Epithelial cell of prostate (primary cell): Measurements from ENCODE around the gene SMARCAL1.

ENCODE experiments used
- DNase-seq: peaks from one replicate; pipeline ENCODE4 v3.0.0-alpha.2; 2011; ENCODE audit warnings: low read depth, low spot score
- H3K27ac ChIP-seq: fragments of 450-650 bp; 2 replicates; pipeline ENCODE4 v1.5.1; 2017; ENCODE audit warnings: mild to moderate bottlenecking

The SMARCAL1 gene

GRCh38 chr2:216425008-216425787 lies 12.9 kb downstream of the SMARCAL1 start:
- H3K27ac ChIP-seq: no peak overlapping the region
- DNase-seq: no peak

DNA sequence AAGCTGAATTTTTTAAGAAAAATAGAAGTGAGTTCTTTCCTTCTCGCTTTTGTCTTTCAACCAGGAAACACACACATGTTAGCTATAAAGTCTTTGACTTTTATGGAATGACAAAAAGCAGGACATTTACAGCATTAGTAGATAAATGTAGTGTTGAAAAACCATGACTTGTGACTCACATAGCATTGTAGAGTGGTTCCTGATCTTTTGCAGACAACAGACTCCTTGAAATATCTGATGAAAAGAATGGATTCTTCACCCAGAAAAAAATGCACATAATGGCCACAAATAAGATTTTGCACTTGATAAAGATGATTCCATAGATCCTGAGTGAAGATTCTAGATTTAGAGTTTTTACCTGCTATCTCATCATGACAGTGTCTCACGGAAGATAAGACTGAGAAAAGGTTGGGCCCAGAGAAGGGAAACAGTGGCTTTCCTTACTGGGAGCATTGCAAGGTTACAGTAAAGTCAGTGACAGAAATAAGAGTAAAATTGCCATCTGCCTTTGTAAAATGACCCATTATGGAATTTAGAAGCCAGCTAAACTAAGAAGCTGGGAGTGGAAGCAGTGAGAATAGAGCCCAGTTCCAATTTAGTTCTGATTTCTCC lies 14.0 kb downstream of the SMARCAL1 start:
- no peak for DNase-seq
- H3K27ac ChIP-seq: no peak overlapping the region

- DNase-seq: no peak
- H3K27ac ChIP-seq: no peak overlapping the region
Observed at GRCh38 chr2:216426938-216427337, 14.7 kb downstream of the SMARCAL1 start.

DNA sequence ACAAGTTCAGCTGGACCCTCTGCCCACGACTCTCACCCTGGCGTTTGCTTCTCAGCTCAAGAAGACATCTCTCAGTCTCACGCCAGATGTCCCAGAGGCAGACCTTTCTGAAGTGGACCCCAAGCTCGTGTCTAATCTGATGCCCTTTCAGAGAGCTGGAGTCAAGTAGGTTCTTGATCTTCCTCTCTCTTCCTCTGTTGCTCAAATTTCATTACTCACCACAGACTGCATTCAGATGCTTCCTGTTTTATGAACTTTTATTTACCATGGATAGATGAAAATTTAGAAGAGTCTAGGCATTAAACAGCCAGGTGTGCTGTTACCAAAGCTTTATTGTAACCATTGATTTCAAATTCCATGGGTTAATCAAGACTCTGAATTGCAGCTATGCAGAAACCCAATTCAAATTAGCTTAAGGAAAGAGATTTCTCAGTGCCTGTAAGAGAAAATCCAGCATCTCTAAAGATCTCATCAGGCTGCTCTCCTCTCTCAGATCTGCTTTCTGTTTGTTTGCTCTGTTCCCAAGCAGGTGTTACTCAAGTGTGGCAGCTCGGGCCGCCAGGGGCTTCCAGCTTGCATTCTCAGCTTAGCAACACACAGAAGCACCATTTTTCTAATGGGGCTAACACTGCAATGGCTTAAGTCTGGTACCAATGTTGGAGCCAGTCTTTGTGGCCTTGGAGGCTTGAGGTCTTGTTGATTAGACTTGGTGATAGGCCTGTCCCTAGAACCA lies 16.5 kb downstream of the SMARCAL1 start:
- no peak for DNase-seq
- H3K27ac ChIP-seq: no peak overlapping the region

- no peak for DNase-seq
- H3K27ac ChIP-seq: no peak overlapping the region
Observed at GRCh38 chr2:216429428-216429827, 17.1 kb downstream of the SMARCAL1 start.

DNA sequence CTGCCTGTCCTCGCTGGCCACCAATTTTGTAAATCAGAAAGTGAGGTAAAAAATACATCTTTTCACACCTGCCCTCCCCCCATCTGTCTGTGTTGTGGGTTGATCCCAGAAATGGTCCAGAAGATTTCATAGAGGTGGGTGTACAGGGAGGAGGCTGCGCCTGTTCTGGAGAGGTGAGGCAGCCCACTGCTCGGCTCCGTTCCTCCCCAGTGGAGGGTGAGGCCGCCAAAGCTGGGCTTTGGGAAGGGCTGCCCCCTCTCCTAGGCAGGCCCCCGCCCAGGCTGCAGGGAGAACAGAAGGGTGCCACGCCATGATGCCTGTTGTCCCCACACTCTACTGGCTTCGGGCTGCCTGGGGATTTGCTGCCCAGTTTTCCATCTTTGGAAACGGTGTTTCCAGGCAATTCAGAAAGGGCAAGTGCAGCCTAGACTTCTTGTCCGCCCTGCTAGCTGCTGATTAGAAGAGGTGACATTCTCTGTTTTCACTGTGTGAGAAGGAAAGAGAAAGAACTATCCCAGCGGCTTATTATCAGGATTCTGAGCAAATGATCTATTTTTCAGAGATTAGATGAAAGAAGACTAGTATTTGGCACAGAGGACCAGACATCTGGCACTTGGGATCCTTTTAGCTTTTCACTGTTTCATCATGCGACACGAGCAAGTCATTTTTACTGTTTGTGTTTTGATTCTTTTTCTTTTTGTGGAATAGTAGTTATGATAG lies 18.7 kb downstream of the SMARCAL1 start:
- no peak overlapping the region for H3K27ac ChIP-seq
- no peak for DNase-seq

DNA sequence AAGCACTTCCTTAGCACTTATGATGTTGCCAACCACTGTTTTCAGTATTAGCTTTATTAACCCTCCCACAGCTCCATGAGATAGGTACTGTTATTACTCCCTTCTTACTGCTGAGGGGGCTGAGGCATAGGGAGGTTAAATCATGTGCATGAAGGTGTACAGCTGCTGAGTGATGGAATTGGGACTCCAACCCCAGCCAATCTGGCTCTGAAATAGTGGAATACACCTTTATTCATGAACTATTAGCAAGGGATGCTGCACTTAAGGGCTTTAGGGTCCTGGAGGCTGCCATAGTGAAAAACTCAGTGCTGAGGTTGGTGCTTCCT lies 19.2 kb downstream of the SMARCAL1 start:
- DNase-seq: no peak
- no peak overlapping the region for H3K27ac ChIP-seq

- H3K27ac ChIP-seq: no peak overlapping the region
- no peak for DNase-seq
Observed at GRCh38 chr2:216436383-216436782, 24.1 kb downstream of the SMARCAL1 start.

DNA sequence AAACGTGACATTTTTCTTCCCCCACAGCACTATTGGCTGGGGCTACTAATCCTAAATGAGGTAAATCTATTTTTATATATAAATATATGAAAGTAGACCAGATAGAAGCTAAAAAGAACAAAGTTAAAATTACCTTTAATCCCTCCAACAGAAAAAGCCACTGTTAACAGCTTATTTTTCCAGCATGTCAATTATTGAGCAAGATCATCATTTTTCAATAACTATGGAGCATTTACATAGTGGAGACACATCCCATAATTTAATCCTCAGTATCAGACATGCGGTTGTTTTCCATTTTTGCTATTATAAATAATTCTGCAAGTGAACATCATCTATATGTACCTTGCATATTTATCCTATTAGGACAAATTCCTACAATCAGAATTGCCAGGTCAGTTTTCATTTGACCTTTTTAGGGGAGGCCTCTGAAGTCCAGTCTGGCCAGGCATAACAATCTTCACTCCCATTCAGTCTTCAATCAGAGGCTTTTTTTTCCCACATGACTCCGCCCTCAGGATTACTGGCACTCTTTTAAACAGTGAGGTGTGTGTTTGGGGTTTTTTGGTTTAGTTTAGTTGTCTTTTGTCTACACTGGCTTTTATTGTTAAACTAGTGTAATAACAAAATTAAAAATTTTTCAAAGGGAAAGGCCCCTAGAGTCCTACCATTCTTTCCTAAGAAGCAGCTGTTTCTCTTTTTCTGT lies 29.2 kb downstream of the SMARCAL1 start:
- no peak overlapping the region for H3K27ac ChIP-seq
- DNase-seq: no peak

- H3K27ac ChIP-seq: no peak overlapping the region
- no peak for DNase-seq
Observed at GRCh38 chr2:216445501-216445900, 33.2 kb downstream of the SMARCAL1 start.

- H3K27ac ChIP-seq: no peak overlapping the region
- DNase-seq: no peak
Observed at GRCh38 chr2:216446343-216446742, 34.1 kb downstream of the SMARCAL1 start.

- H3K27ac ChIP-seq: no peak overlapping the region
- DNase-seq: no peak
Observed at GRCh38 chr2:216447293-216447692, 35.0 kb downstream of the SMARCAL1 start.

GRCh38 chr2:216448829-216449228 lies 36.5 kb downstream of the SMARCAL1 start:
- H3K27ac ChIP-seq: no peak overlapping the region
- DNase-seq: no peak

GRCh38 chr2:216450346-216450745 lies 38.1 kb downstream of the SMARCAL1 start:
- H3K27ac ChIP-seq: no peak overlapping the region
- no peak for DNase-seq

DNA sequence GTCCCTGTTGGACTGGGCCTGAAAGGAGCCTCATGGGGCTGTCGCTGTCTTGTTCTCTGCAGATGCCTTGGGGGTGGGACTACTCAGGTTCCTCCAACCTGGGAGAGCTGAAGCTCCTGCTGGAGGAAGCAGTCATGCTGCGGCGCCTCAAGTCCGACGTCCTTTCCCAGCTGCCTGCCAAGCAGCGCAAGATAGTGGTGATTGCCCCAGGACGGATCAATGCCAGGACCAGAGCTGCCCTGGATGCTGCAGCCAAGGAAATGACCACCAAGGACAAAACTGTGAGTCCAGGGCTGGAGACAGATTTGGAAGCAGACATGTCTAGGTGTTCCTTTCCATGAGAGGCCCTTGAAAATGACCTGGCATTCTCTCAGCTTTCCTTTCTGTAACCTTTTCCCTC lies 38.5 kb downstream of the SMARCAL1 start:
- no peak overlapping the region for H3K27ac ChIP-seq
- DNase-seq: no peak

DNA sequence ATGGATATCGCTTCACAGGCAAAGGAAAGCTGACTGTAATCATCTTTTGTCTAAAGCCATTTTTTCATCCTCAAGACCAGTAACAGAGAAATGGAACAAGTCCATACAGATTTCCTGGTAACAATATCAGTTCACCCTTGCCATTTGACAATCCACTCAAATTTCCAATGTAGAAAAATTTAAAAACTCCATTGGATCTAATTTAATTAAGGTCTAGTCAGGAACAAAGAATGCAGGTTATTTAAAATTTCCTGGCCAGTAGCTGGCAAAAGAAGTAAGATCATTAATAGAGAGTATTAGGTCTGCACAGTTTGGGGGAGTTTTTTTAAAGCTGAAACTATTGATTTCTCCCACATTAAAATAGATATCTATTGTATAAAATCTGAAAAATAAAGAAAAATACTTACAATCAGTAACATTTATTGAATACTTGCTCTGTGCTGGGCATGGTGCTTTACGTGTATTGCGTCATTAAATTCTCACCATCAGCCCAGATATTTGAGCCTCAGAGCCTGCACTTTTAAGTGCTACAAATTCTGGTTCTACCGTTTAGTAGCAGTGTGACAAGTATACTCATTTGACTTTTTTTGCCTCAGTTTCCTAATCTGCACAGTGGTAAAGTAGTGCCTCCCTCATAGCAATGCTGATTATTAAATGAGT lies 41.8 kb downstream of the SMARCAL1 start:
- H3K27ac ChIP-seq: no peak overlapping the region
- no peak for DNase-seq

DNA sequence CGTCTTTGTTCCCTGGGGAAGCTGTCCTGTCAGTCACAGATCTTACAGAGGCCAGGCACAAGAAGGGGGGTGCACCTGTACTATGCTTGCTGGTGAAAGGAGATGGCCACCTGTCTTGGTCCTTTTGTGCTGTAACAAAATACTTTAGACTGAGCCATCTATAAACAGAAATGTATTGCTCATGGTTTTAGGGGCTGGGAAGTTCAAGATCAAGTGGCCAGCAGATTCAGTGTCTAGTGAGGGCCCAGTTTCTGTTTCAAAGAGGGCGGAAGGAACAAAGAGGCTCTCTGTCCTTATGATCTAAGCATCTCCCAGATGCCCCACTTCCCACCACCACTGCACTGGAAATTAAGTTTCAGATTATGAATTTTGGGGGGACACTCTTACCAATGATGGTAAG lies 50.9 kb downstream of the SMARCAL1 start:
- H3K27ac ChIP-seq: no peak overlapping the region
- DNase-seq: no peak

- no peak for DNase-seq
- no peak overlapping the region for H3K27ac ChIP-seq
Observed at GRCh38 chr2:216464104-216464720, 51.9 kb downstream of the SMARCAL1 start.

DNA sequence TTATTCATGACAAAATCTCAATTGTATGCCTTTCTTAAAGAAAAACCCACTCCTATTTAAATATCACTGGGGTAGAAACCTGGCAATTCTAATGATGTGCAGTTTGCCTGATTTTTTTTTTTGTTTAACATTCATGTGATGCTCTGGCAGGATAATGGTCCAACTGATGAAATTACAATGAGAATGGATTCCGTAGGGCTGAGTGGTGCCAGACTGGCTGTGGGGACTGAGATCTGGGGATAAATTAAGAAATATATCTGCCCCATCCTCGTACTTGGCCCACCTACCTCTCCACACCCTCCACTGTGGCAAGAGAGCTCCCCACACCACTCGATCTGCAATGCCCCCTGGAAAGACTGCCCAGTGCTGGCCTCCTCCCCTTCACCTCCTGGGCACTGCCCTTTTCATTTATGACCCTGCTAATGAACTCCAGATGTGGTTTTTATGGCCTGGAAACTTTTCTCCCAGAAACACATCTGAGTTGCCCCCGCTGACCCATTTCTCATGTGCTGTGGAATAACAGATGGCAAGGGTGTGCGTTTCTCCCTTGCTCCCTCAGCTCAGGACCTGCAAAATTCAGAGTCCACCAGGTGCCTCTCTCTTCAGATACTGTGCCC lies 53.4 kb downstream of the SMARCAL1 start:
- H3K27ac ChIP-seq: no peak overlapping the region
- no peak for DNase-seq
